ENCODE measurements around the gene RLN3. TPM values are rescaled to one million over a fixed set of nuclear protein-coding genes. Genes with fewer than 3 reads are reported as not detected.

Gene RLN3
- total RNA-seq, 1 donor from 2014 or later, result not detected

GRCh38 chr19:13993590-13994300, 34.2 kb upstream of the RLN3 start:
- DNase-seq (ENCODE audit: low read depth), result no peak
- TF ChIP-seq CTCF (conservative IDR thresholded peaks at IDR 0.05; ENCODE audit: low read depth, low read length), result no peak
- no peak overlapping the region for H3K4me3 ChIP-seq (ENCODE audit: low read depth, low read length)

DNA sequence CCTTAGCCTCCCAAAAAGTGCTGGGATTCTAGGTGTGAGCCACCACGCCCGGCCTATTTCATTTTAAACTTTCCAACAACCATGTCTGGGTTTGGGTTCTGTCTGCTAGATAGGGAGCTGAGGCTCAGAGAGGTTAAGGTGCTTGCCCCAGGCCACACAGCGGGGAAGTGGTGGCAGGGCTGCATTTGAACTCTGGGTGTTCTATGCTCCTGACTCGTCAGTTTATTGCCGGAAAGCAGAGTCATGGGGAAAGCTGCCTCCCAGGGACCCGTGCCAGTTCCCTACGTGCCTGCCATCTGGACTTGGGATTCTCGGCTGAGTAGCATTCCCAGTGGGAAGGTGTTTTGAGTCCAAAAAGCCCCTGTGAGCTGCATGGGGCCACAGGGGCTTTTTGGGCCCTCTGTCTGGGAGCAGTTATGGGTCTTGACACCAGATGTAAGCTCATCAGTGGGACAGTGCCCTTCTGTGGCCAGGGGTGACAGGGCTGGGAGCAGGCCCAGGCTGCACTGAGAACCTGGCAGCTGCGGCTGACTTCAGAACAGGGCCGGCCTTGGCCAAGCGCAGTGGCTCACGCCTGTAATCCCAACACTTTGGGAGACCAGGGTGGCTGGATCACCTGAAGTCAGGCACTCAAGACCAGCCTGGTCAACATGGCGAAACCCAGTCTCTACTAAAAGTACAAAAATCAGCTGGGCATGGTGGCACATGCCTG, 32.8 kb upstream of the RLN3 start:
- DNase-seq (ENCODE audit: low read depth), result no peak
- no peak for TF ChIP-seq CTCF (conservative IDR thresholded peaks at IDR 0.05; ENCODE audit: low read depth, low read length)
- no peak overlapping the region for H3K4me3 ChIP-seq (ENCODE audit: low read depth, low read length)

DNA sequence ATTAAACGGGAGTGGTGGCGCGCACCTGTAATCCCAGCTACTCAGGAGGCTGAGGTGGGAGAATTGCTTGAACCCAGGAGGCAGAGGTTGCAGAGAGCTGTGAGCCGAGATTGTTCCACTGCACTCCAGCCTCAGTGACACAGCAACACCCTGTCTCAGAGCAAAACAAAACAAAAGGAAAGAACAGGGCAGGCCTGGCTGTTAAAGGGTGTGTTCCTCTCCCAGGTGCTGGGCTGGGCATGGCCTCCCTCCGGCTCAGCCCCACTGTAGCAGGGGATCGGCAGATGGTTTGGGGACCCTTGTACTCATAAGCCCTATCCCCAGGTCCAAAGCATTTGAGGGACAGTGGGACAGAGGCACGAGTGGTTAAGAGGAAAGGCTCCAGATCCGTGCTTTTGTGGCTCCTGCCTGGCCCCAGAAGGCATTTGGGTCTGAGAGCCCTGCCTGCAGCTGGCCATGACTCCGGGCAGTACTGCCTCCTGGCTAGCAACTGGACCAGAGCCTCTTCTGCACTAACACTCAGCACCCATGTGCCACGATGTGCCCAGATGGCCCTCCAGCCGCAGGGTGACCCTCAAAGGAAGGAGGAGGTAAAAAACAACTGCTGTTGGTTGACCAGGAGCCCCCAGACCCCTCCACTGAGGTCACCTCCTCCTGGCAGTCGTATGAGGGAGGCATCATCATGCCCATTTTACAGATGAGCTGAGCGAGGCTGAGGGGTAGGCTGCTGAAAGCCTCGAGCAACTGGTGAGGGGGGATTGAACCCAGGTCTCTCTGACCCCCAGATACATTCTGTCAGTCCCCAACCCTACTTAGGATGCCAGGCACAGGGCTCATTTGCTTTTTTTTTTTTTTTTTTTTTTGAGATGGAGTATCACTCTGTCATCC, 31.8 kb upstream of the RLN3 start:
- DNase-seq (ENCODE audit: low read depth), result no peak
- no peak overlapping the region for H3K4me3 ChIP-seq (ENCODE audit: low read depth, low read length)
- TF ChIP-seq CTCF (conservative IDR thresholded peaks at IDR 0.05; ENCODE audit: low read depth, low read length), result no peak

- no peak for TF ChIP-seq CTCF (conservative IDR thresholded peaks at IDR 0.05; ENCODE audit: low read depth, low read length)
- H3K4me3 ChIP-seq (ENCODE audit: low read depth, low read length), result no peak overlapping the region
Observed at GRCh38 chr19:13996928-13997630, 30.9 kb upstream of the RLN3 start.

DNA sequence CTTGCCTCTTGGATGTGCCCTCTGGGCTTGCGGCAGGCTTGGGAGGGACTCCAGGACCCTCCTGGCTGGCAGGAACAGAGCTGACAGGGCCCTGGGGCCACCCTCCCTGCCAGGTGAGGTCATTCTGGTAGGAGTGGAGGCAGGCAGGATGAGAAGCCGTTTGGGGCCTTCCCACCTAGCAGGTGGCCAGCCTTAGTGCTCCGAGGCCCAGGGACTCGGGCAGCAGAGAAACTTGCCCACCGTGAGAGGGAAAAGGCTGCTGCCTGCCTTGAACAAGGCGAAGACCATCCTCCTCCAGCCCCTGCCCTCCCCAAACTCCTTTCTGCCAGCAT, 30.4 kb upstream of the RLN3 start:
- no peak for DNase-seq (ENCODE audit: low read depth)
- TF ChIP-seq CTCF (conservative IDR thresholded peaks at IDR 0.05; ENCODE audit: low read depth, low read length), result no peak
- no peak overlapping the region for H3K4me3 ChIP-seq (ENCODE audit: low read depth, low read length)

More at GRCh38 chr19:13996928-13997630, 30.9 kb upstream of the RLN3 start:
- no peak for DNase-seq (ENCODE audit: low read depth)

DNA sequence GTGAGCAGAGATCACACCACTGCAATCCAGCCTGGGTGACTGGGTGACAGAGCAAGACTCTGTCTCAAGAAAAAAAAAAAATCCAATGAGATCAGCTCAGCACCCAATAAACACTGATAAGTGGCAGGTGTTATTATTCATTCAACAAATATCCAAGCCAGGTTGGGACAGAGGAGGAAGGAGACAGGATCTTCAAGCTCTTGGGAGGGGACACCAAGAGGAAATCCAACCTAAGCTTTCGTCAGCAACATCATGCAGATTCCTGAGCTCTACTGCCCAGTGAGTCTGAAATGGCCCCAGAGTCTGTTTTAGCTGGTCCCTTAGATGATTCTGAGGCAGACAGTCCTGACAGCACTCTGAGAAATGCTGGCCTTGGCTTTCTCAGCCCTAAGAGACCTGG, 29.5 kb upstream of the RLN3 start:
- TF ChIP-seq CTCF (conservative IDR thresholded peaks at IDR 0.05; ENCODE audit: low read depth, low read length), result no peak
- H3K4me3 ChIP-seq (ENCODE audit: low read depth, low read length), result no peak overlapping the region
- no peak for DNase-seq (ENCODE audit: low read depth)
